ENCODE measurements around the gene AQP6. TPM values are rescaled to one million over a fixed set of nuclear protein-coding genes. Genes with fewer than 3 reads are reported as not detected.

AQP6 gene, protein sequence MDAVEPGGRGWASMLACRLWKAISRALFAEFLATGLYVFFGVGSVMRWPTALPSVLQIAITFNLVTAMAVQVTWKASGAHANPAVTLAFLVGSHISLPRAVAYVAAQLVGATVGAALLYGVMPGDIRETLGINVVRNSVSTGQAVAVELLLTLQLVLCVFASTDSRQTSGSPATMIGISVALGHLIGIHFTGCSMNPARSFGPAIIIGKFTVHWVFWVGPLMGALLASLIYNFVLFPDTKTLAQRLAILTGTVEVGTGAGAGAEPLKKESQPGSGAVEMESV
- polyA plus RNA-seq (2013, experiment 1 of 2): 0.03 TPM
- polyA plus RNA-seq (2013, experiment 2 of 2): 0.04 TPM

DNA sequence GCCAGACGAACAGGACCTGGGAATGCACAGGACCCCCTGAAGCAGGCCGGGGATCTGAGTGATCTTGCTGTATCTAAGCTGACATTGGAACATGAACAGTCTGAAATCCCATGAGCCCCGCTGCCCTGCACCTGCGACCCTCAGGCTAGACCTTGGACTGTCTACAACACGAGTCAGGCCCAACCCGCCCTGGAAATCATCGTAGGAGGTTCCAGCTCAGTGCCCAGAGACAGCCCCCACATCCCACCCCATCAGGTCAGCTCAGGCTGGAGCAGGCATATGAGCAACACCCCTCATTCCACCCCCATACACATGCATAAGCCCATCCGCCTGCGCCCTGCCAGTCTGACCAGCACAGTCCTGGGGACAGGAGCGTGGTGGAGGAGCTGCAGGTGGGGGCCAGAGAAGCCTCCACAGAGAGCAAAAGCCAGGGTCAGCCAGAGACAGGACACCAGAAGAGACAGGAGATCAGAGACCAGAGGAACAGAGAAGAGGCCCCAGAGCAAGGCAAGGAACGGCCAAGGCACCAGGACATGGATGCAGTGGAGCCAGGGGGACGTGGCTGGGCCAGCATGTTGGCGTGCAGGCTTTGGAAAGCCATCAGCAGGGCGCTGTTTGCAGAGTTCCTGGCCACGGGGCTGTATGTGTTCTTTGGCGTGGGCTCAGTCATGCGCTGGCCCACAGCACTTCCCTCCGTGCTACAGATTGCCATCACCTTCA is at the start of gene AQP6:
Gene AQP6 (plus strand): TSS at position 307 of the 720 bp plus-strand sequence. CDS start 227 bp downstream, at position 534.
- H3K4ac ChIP-seq (ENCODE audit: low read length): no peak within 1 kb of the TSS
- peak within 1 kb of the TSS; percentile 77 for H3K18ac ChIP-seq (ENCODE audit: low read length)
- no peak for DNase-seq (ENCODE audit: low spot score)
- peaks cover 3% of the 10 kb centered on the region for H3K79me1 ChIP-seq (ENCODE audit: low read depth, low read length)
- H3K4me3 ChIP-seq (ENCODE audit: low read length in 2 of 2): no peak within 1 kb of the TSS
- no peak within 1 kb of the TSS for H2BK5ac ChIP-seq (ENCODE audit: low read length)
- H3K4me1 ChIP-seq (ENCODE audit: control insufficient read depth in 2 of 2, insufficient read depth in 1 of 2, low read depth in 1 of 2, low read length in 2 of 2): peaks cover 0 to 3% of the 10 kb centered on the region in 2 donors
- H3K23ac ChIP-seq (ENCODE audit: low read depth, low read length, poor library complexity): peak within 1 kb of the TSS; percentile 90
- no peak within 1 kb of the TSS for H2BK120ac ChIP-seq (ENCODE audit: low read depth, low read length)
- no peaks in the 10 kb centered on the region for H3K36me3 ChIP-seq (replicated peaks in 1 of 2; ENCODE audit: control insufficient read depth in 2 of 2, insufficient read depth in 2 of 2, low read length in 2 of 2)
- H3K4me2 ChIP-seq (ENCODE audit: insufficient read depth, low read length, poor library complexity, severe bottlenecking): no peak within 1 kb of the TSS
- H3K9me3 ChIP-seq (replicated peaks in 1 of 2; ENCODE audit: control insufficient read depth in 2 of 2, insufficient read depth in 1 of 2, low read depth in 1 of 2, low read length in 2 of 2): no peaks in the 10 kb centered on the region
- H2AFZ ChIP-seq (ENCODE audit: low read length): no peak within 1 kb of the TSS
- no peak within 1 kb of the TSS for H3K14ac ChIP-seq (ENCODE audit: low read length)
- H3K9ac ChIP-seq (ENCODE audit: low read depth, low read length, poor library complexity): peak within 1 kb of the TSS; percentile 34
- H2AK5ac ChIP-seq (ENCODE audit: low read depth, low read length): peak within 1 kb of the TSS; percentile 76
- H4K8ac ChIP-seq (ENCODE audit: low read depth, low read length): no peak within 1 kb of the TSS
- WGBS, 2 donors (ENCODE audit: extremely low coverage in 2 of 2, insufficient read length in 2 of 2, insufficient replicate concordance in 1 of 2): no CpG with 5 or more reads among the region's 18 CpGs
- H4K91ac ChIP-seq (ENCODE audit: low read depth, low read length, poor library complexity): no peak within 1 kb of the TSS
- peaks cover 0 to 27% (median 7%) of the 10 kb centered on the region in 3 experiments for H3K27me3 ChIP-seq (ENCODE audit: control insufficient read depth in 3 of 3, insufficient read depth in 3 of 3, low read depth in 1 of 3, low read length in 3 of 3)
- peak within 1 kb of the TSS; percentile 63 for H2BK15ac ChIP-seq (ENCODE audit: low read length)
- H3K27ac ChIP-seq (replicated peaks; ENCODE audit: low read length): no peak within 1 kb of the TSS
- peak within 1 kb of the TSS; percentile 89 for H2BK12ac ChIP-seq (ENCODE audit: low read length)

DNA sequence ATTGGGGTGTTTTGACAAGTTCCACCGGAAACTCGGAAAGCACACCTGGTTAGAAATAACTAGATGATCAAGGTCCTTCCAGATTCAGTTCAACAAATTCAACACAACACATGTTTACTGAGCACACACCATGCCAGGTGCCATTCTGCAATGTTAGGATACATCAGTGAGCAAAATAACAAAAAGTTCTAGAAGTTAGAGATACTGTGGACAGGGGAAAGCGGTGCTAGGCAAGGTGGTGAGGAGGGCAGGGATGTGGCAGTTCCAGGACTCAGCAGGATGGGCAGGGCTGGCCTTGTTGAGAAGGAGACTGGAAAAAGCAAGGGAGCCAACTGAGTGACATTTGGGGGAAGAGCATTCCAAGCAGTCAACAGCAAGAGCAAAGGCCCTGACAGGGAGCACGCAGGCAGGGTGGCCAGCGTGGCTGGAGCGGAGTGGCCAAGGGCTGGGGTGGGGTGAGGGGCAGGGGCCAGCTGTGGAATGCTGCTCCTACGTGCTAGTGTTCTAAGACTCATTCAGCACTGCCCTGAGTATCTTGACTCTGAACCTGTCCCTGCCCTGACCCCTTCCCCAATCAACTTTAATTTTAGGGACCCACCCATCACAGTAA is 49.6 kb upstream of the AQP6 start:
- peaks cover 2% of the 10 kb centered on the region for H3K79me1 ChIP-seq (ENCODE audit: low read depth, low read length)
- no peak overlapping the region for H3K23ac ChIP-seq (ENCODE audit: low read depth, low read length, poor library complexity)
- H3K27ac ChIP-seq (replicated peaks; ENCODE audit: low read length): no peak overlapping the region
- peaks cover 0 to 2% of the 10 kb centered on the region in 2 donors for H3K4me1 ChIP-seq (ENCODE audit: control insufficient read depth in 2 of 2, insufficient read depth in 1 of 2, low read depth in 1 of 2, low read length in 2 of 2)
- H4K91ac ChIP-seq (ENCODE audit: low read depth, low read length, poor library complexity): no peak overlapping the region
- no peak overlapping the region for H2AFZ ChIP-seq (ENCODE audit: low read length)
- no peak overlapping the region for H2AK5ac ChIP-seq (ENCODE audit: low read depth, low read length)
- no CpG with 5 or more reads among the region's 7 CpGs for WGBS, 2 donors (ENCODE audit: extremely low coverage in 2 of 2, insufficient read length in 2 of 2, insufficient replicate concordance in 1 of 2)
- no peaks in the 10 kb centered on the region for H3K36me3 ChIP-seq (replicated peaks in 1 of 2; ENCODE audit: control insufficient read depth in 2 of 2, insufficient read depth in 2 of 2, low read length in 2 of 2)
- H3K18ac ChIP-seq (ENCODE audit: low read length): no peak overlapping the region
- H3K9me3 ChIP-seq (replicated peaks in 1 of 2; ENCODE audit: control insufficient read depth in 2 of 2, insufficient read depth in 1 of 2, low read depth in 1 of 2, low read length in 2 of 2): peaks cover 0 to 2% of the 10 kb centered on the region in 2 donors
- H3K14ac ChIP-seq (ENCODE audit: low read length): no peak overlapping the region
- H3K9ac ChIP-seq (ENCODE audit: low read depth, low read length, poor library complexity): peak overlapping the region; percentile 30
- H3K4me2 ChIP-seq (ENCODE audit: insufficient read depth, low read length, poor library complexity, severe bottlenecking): no peak overlapping the region
- H3K4me3 ChIP-seq (ENCODE audit: low read length in 2 of 2): no peak overlapping the region
- no peak overlapping the region for H4K8ac ChIP-seq (ENCODE audit: low read depth, low read length)
- no peak overlapping the region for H2BK5ac ChIP-seq (ENCODE audit: low read length)
- H2BK12ac ChIP-seq (ENCODE audit: low read length): no peak overlapping the region
- peaks cover 0 to 28% (median 0%) of the 10 kb centered on the region in 3 experiments for H3K27me3 ChIP-seq (ENCODE audit: control insufficient read depth in 3 of 3, insufficient read depth in 3 of 3, low read depth in 1 of 3, low read length in 3 of 3)
- H2BK120ac ChIP-seq (ENCODE audit: low read depth, low read length): no peak overlapping the region
- no peak overlapping the region for H3K4ac ChIP-seq (ENCODE audit: low read length)
- H2BK15ac ChIP-seq (ENCODE audit: low read length): no peak overlapping the region
- DNase-seq (ENCODE audit: low spot score): no peak

DNA sequence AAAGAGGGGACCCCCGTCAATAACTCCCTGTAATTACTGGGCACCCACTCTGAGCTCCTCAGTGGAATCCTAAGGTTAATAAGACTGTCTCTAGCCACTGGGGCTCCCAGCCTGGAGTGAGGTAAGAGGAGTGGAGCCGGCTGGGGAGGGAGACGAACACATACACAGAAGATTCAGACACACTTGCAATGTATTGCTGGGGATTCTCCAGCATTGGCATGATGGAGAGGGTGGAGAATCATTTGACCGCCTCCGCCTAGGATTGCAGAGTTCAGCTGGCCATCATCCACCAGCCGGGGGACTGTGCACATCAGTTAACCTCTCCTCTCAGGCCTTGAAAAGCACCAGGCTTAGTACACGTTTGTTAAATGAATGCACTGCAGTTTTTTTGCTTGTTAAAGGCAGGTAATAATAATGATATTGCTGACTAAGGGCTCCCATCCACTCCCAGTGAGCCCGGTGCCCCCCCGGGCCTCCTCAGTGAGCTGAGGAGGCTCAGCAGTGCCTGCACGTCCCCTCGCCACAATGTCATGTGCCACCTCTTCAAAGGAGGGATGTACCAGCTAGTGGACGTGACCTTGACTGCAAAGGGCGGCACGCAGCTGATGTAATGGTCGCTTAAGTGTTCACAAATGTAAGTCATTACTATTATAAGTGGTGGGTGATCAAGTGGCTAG is 48.7 kb upstream of the AQP6 start:
- no peak overlapping the region for H3K4ac ChIP-seq (ENCODE audit: low read length)
- no peak overlapping the region for H3K14ac ChIP-seq (ENCODE audit: low read length)
- H4K91ac ChIP-seq (ENCODE audit: low read depth, low read length, poor library complexity): no peak overlapping the region
- no peak overlapping the region for H4K8ac ChIP-seq (ENCODE audit: low read depth, low read length)
- WGBS, 2 donors (ENCODE audit: extremely low coverage in 2 of 2, insufficient read length in 2 of 2, insufficient replicate concordance in 1 of 2): no CpG with 5 or more reads among the region's 15 CpGs
- no peak overlapping the region for H3K23ac ChIP-seq (ENCODE audit: low read depth, low read length, poor library complexity)
- no peak overlapping the region for H3K9ac ChIP-seq (ENCODE audit: low read depth, low read length, poor library complexity)
- no peak overlapping the region for H3K27ac ChIP-seq (replicated peaks; ENCODE audit: low read length)
- H2BK12ac ChIP-seq (ENCODE audit: low read length): no peak overlapping the region
- H3K18ac ChIP-seq (ENCODE audit: low read length): no peak overlapping the region
- H3K4me1 ChIP-seq (ENCODE audit: control insufficient read depth in 2 of 2, insufficient read depth in 1 of 2, low read depth in 1 of 2, low read length in 2 of 2): peaks cover 0 to 2% of the 10 kb centered on the region in 2 donors
- H3K36me3 ChIP-seq (replicated peaks in 1 of 2; ENCODE audit: control insufficient read depth in 2 of 2, insufficient read depth in 2 of 2, low read length in 2 of 2): no peaks in the 10 kb centered on the region
- H3K4me3 ChIP-seq (ENCODE audit: low read length in 2 of 2): no peak overlapping the region
- no peak overlapping the region for H2BK15ac ChIP-seq (ENCODE audit: low read length)
- H2AK5ac ChIP-seq (ENCODE audit: low read depth, low read length): no peak overlapping the region
- H3K9me3 ChIP-seq (replicated peaks in 1 of 2; ENCODE audit: control insufficient read depth in 2 of 2, insufficient read depth in 1 of 2, low read depth in 1 of 2, low read length in 2 of 2): peaks cover 0 to 2% of the 10 kb centered on the region in 2 donors
- H2BK120ac ChIP-seq (ENCODE audit: low read depth, low read length): no peak overlapping the region
- H2AFZ ChIP-seq (ENCODE audit: low read length): no peak overlapping the region
- peaks cover 0 to 28% (median 0%) of the 10 kb centered on the region in 3 experiments for H3K27me3 ChIP-seq (ENCODE audit: control insufficient read depth in 3 of 3, insufficient read depth in 3 of 3, low read depth in 1 of 3, low read length in 3 of 3)
- H3K4me2 ChIP-seq (ENCODE audit: insufficient read depth, low read length, poor library complexity, severe bottlenecking): no peak overlapping the region
- peaks cover 2% of the 10 kb centered on the region for H3K79me1 ChIP-seq (ENCODE audit: low read depth, low read length)
- no peak for DNase-seq (ENCODE audit: low spot score)
- H2BK5ac ChIP-seq (ENCODE audit: low read length): no peak overlapping the region

All from neuronal stem cell (in vitro differentiated cells).